Hepatocyte (in vitro differentiated cells): ENCODE data around the gene PRKAR1B.

Source experiments
- CTCF ChIP-seq: fragments of 200-600 bp; sonication (generic); IDR thresholded peaks from 2 replicates; pipeline ENCODE4 v1.5.1; 2016; ENCODE audit warnings: antibody characterized with exemption, mild to moderate bottlenecking; ENCODE audit not compliant: poor library complexity
- EZH2 ChIP-seq: fragments of 200-600 bp; sonication (generic); IDR thresholded peaks from 2 replicates; pipeline ENCODE4 v1.6.1; 2016; ENCODE audit warnings: antibody characterized with exemption, mild to moderate bottlenecking, borderline replicate concordance

GRCh38 chr7:512541-513311, 214.4 kb downstream of the PRKAR1B start:
- TF ChIP-seq CTCF = no peak
- no peak for TF ChIP-seq EZH2
